GM19099 (cell line): ENCODE results near the gene SND1.

Source experiments
- POLR2A ChIP-seq: IDR thresholded peaks from 3 replicates; pipeline ENCODE4 v1.6.1; 2011; ENCODE audit warnings: low read depth; ENCODE audit not compliant: insufficient read length; ENCODE audit errors: extremely low read depth

Gene SND1

DNA sequence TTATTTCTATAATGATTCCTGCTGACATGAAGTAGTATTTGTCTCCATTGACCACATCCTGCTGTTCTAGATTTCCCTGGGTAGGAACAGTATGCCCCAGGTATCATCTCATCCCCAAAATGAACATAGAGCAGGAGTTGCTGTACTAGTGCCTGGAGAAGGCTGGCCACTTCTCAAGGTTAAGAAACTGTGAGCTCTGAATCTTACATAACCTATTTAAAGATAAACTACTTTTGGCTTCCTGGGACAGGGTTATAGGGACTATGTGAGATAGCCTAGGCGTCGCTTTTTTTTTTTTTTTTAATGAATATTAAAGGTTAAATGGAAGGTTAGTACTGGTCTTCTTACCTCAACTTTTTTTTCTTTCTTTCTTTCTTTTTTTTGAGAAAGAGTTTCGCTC is 276.2 kb downstream of the SND1 start:
- no peak for TF ChIP-seq POLR2A

DNA sequence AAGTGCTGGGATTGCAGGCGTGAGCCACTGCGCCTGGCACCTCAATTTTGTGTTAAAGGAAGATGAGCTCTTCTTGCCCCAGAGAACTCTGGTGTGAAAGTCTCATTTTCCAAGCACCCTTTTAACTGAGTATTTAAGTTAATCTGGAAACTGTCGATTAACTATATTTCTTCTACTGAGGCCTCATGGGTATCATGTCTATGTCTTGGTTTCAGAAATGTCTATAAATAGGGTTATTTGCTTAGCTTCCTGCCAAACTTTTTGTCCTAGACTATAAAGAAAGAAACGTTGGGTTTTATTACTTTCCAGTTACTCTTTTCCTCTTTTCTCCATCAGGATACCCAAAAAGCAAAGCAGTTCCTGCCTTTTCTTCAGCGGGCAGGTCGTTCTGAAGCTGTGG is 276.9 kb downstream of the SND1 start:
- no peak for TF ChIP-seq POLR2A

DNA sequence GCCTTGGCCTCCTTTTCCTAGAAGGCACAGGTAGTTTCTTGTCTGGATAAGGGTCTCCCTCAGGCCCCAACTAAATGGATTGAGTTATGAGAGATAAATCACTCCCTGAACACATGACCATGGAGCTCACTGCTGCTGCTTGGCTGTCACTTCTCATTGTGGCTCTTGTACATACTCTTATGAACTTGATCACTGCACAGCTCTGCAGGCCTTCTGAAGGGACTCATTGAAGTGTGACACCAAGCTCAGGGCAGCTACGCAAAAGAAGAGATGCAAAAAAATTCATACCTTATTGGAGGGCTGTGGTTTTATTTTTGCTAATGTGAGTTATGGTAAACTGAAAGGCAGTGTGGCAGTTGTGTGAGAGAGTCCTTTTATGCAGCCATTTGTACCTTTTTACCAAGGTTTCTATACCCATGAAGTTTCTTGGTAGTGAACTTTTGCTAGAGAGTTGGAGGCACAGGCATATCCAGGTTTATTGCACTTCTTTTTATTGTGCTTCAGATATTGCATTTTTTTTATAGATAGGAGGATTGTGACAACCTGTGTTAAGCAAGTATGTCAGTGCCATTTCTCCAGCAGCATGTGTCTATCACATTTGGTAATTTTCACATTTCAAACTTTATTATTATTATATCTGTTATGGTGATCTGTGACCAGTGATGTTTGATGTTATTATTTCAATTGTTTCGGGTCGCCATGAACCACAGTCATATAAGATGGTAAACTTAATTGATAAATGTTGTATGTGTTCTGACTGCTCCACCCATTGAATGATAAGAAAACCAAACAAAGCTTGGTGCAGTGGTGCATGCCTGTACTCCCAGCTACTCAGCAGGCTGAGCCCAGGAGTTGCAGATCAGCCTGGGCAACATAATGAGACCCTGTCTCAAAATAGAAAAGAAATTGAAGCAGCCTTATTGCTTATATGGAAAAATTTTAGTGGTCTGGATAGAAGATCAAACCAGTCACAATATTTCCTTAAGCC is 278.6 kb downstream of the SND1 start:
- TF ChIP-seq POLR2A, result no peak

DNA sequence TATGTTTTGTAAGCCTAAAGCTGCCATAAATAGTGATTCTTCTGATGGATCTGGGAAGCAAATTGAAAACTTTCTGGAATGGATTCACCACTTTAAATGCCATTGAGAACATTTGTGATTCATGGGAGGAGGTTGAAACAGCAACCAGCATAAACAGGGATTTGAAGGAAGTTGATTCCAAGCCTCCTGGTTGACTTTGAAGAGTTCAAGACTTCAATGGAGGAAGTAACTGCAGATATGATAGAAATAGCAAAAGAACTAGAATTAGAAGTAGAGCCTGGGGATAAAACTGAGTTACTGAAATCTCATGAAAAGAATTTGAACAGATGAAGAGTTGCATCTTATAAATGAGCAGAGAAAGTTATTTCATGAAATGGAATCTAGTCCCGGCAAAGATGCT is 280.1 kb downstream of the SND1 start:
- TF ChIP-seq POLR2A, result no peak

DNA sequence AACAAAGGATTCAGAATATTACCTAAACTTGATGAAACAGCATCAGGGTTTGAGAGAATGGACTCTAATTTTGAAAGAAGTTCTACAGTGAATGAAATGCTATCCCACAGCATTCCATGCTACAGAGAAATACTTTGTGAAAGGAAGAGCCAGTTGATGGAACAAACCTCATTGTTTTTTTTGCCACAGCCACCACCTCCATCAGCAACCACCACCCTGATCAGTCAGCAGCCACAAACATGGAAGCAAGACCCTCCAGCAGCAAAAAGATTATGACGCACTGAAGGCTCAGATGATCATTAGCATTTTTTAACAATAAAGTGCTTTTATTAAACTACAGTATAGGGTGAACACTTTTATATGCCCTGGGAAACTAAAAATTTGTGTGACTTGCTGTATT is 280.5 kb downstream of the SND1 start:
- TF ChIP-seq POLR2A, result no peak

DNA sequence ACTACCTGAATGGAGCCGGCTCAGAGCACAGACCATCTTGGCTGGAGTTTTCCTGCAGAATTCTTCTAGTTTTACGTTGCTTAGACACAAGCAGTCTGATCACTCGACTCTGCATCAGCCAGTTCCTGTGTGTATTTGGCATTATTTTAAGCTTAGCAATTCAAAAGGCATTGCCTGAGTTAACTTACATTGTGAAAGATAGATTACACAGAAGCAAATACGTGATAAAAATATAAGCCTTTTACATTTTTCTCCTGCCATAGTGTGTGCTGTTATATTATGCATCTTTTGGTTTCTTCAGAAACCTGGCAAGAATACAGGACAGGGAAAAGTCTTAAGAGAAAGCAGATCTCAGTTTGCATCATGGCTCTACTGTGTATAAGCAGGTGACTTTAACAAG is 281.2 kb downstream of the SND1 start:
- TF ChIP-seq POLR2A, result no peak

DNA sequence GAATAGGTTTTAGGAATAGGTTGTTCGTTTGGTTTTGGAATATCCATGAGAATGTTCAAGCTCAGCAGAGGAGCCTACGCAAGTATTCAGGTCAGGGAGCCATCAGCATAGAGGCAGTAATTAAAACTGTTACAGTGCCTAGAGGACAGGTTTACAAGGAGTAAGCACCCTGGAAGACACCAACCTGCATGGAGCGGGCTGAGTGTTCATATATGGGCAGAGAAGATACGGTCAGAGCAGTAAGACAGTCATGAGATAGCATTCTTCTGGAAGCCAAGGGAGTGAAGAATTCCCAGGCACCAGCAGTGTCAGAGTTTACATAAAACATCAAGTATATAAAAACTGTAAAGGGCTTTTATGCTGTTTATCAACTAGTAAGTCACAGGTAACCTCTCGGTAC is 282.7 kb downstream of the SND1 start:
- no peak for TF ChIP-seq POLR2A

DNA sequence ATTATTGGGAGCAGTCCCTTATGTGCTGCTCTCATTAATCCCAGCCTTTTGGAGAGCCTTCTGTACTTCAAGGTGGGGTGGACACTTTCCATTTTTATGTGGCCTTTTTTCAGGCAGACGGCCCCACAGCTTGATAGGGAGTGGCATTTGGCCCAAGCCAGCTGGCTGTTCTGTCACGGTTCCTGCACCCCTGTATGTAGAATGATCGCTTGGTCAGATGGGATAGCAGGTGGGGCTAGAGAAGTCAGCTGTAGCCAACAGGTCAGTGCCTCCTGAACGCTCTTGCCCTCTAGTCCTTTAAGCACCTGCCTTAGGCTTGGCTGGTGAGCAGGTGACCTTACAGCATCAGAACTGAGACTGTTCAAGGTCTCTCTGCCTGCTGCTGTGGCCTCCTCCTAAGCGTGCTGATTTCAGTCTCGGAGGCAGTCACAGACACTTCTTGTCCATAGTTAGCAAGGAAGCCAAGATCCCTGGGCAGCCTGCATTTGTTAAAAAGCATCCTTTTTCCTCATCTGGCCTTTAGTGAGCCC is 283.9 kb downstream of the SND1 start:
- TF ChIP-seq POLR2A, result no peak

DNA sequence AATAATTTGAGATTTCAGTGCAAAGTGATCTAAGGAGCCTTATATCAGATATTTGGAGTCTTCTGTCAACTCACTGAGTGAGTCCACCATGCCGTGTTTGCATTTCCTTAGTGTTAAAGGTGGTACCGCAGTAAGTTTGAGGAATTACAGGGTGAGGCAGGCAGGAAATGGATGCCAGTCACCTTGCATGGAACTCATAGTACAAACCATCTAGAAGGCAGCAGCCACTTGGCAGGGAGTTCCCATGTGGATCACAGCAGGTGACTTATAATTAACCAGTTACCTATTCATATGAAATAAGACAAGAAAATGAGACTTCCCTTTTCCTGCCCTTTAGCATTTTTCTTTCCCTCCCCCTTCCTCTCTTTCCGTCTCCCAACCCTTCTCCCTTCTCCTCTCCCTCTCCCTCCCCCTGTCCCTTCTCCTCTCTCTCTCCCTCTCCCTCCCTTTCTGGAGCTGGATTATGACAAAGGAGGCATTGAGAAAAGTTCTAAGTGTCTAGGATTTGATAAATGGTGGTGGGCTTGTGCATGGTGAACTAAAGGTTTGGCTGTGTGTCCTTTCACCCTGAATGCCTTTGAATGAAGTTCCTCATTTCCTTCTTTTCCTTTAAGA is 285.2 kb downstream of the SND1 start:
- no peak for TF ChIP-seq POLR2A

DNA sequence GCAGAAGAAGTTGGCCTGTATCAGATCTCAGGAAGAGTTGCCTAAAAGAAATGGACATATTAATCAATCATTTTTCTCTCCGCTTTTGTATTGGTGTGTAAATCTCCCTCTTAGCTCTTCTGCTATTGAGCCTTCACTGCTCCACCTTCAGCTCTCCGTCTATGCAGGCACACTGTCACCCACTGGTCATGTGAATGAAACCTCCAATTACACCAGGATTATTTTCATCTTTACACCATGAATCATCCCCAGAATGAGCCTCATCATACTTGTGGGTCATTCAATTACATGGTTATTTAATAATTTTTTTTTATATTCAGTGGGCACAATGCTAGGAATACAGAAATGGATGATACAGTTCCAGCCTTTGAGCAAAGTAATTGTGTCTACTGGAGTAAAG is 286.6 kb downstream of the SND1 start:
- no peak for TF ChIP-seq POLR2A

DNA sequence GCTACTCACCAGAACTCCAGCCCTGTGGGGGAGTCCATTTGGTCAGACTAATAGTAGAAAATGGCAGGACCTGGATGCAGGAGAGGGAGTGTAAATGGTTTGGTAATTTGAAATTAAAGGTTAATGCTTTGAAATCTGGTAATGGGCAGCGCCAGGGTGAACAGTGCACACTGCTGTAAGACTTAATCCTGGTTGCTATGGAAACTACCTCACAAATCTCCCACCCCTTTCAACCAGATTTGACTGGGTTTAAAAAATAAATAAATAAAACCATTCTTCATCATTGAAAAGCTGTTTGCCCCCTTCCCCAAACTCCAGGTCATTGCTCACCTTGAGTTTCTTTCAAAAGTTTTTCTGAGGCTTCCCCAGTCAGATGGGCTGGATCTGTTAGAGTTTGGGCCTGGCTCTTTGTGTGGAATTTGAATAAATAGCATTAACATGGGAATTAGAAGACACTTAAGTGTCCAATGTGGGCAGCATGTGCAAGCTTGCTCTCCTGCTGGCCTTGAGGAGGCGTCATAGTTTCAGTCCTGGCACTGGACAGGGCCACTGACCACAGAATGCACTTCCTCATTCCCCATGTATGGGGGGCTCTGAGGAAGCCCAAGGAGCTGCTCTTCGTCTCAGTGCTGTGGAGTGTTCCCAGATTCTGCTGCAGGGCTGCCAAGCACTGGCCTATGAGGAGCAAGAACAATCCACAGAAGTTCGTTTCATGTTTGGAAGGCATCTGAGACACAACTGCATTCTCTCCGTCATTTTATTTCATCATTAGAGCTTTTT is 288.6 kb downstream of the SND1 start:
- no peak for TF ChIP-seq POLR2A

DNA sequence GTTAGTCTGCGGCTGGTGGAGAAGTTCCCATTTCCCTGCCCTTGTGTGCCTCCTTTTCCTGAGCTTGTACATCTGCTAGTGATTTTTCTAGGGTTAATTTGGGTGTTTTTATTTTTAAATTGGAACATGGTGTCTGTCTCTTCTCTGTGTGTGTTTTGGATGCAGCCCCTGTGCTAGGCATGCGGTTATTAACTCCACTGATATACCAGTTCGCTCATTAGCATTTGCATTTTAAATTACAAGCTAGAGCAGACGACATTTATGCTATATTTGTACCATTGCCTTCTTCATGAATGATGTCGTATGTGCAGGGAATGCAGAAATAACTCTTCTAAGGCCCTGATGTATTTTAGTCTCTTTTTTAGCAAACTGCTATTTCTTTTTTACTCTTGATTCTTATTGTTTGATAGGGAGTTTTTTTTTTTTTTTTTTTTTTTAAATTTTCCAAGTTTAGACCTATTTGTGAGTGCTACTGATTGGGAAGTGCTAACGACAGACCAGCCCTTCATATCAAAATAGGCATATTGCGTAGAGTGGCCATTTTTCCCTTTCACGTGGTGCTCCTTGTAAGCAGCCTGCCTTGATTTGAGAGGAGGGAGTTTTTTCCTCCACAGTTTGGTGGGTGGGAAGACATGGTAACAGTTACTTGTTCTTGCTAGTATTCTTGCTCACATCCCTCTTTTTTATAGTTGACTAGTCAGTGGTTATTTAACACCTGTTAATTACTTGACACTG is 289.6 kb downstream of the SND1 start:
- no peak for TF ChIP-seq POLR2A

DNA sequence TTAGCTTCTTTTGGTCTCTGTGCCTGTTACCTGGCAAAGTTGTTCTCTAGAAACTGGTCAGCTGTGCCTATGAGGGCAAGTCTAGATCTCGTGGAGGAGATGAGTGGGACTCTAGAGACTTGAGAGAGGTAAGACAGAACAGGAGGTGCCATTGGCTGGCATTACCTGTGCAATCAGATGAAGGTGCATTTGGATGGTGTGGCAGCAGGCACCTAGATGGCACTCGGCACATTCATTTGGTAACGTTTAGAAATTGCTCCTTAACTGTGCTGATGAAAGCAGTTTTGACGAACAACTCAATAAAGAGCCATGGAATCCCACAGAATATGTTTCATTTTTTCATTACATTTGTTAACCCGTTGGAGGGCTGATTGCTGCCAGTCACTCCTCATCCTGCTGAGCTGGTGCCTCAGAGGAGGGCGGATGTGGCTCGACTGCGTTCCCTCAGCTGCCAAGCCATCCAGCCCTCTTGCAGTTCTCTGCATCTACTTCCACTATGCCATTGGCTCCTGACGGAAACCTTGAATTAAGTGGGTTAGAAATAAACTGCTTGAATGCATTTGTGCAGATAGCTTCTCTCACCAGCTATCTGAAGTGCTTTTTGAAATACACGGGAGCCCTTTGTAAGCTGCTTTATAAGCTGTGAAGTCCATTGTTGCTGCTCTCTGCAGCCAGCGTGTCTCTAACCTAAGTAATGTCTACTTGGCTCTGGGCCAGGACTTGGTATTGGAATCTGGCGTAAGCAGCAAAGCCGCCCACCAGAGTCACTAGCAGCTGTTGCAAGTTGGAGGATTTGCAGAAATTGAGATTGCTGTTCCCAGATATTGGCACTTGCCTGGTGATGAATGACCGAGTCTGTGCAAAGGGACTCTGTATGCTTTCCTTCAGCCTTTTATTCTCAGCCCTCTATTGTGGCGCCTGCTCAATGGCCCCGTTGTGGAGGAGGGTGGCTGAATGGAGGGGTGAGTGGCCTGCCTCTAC is 291.8 kb downstream of the SND1 start:
- TF ChIP-seq POLR2A, result no peak

DNA sequence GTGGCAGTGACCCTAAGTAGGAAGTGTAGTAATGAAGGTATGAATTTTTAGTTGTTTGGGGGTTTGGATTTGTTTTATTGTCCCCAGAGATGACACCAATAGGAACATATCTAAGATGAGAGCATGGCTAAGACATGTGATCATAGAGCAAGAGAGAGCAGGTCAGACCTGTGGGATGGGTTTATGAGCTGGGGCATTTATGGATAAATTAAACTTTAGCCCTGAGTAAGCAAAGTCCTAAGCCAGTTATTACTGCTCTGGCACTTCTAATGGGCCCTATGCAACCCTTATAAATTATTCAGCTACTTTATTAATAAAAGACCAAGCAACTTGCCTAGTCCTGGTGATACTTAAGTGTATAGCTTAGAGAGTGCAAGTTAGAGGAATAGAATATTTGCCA is 294.1 kb downstream of the SND1 start:
- TF ChIP-seq POLR2A, result no peak

DNA sequence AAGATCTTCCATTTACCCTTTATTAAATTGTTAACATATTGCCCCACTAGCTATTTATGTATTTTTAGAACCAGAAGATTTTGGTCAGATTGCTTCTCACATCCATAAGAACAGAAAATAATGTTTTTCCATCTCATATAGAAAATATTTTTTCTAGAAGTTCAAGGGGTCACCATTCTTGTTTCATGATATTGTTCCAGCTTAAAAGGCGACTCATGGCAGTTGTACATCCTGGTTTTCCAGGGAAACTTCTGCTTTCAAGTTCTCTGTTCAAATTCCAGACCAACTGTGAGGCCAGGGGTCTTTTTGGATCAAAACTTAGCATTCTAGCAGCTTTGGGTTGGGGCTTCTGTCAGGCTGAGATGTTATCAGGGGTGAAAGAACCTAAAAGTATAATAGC is 294.9 kb downstream of the SND1 start:
- no peak for TF ChIP-seq POLR2A
